SW480 (cell line): ENCODE data around the gene ABCF3.

Experiments
- DNase-seq: peaks from one replicate; pipeline ENCODE4 v3.0.0-alpha.2; 2016; ENCODE audit warnings: low spot score

Gene ABCF3

DNA sequence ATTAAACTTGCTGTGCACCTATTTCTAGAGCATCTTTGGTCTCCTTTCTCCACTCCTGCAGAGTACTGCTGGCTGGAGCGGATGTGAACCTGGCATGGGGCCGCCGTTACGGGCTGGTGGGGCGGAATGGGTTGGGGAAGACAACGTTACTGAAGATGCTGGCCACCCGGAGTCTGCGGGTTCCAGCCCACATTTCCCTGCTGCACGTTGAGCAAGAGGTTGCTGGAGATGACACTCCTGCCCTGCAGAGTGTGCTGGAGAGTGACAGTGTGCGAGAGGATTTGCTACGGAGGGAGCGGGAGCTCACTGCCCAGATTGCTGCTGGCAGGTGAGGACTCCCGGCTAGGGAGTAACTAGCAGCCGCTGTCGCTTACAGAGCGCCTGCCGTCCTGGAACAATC, 2.1 kb downstream of the ABCF3 start:
- DNase-seq: no peak

DNA sequence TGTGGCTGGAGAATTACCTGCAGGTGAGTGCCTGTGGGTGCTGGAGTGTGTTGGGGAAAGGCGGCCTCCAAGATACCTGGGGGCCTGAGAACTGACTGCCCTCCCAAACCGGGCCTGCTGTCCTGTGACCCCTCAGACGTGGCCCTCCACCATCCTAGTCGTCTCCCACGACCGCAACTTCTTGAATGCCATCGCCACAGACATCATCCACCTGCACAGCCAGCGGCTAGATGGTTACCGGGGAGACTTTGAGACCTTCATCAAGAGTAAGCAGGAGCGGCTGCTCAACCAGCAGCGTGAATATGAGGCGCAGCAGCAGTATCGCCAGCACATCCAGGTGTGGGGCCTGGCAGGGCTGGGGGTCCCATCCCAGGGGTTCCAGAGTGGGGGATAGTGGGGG, 3.4 kb downstream of the ABCF3 start:
- no peak for DNase-seq

DNA sequence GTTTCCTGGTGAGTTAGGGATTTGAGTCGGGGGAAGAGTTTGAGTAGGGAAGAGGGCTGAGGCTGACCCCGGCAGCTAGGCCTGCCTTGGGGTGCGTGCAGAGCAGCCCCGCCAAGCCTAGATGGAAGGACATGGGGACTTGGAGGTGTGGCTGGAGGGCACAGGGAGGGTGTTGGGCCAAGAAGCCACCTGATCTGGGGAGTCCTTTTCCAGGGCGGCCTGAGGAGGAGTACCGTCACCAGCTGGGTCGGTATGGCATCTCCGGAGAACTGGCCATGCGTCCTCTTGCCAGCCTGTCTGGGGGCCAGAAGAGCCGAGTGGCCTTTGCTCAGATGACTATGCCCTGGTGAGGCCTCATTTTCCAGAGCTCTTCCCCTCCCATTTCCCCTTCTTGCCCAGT, 6.9 kb downstream of the ABCF3 start:
- no peak for DNase-seq

DNA sequence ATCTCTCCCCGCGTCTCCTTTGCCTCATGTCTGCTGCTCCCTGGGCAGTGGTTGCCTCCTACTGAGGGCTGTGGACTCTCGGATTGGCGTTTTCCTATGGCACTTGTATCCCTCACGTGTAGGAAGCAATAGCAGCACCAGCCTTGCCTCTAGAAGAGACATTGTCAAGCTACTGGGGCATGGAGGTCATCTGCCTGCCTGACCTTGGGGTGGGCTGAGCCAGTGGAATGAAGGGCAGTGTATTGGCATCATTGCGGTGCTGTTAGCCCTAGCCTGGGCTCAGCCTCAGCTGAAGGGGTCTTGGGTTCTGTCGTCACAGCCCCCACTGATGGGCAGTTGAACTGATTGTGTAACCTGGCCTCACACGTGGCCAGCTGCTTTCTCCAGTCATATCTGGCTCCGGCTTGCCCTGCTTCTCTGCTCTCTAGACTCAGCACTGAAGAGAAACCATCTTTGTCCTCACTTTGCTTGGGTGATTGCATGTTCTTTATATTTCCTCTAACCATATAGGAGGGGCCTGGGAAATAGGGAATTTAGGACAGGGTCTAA, 8.1 kb downstream of the ABCF3 start:
- no peak for DNase-seq

DNA sequence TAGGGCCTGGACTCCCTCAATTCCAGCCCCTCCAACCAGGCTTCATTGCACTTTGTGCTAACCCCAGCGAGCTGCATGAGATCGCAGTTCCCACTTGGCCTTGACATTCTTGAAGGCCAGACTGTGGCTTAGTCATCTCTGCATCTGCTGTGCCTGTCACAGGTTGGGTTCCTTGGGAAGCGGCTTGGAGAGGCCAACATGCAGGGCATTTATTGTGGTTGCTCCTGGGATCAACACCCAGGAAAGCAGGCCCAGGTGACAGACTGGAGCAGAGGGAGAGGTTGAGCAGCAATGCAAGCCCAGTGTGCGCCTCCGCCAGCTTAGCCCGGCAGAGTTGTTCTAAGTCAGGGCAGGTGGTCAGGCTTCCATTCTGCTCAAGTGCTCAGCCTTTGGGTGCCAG, 10.5 kb downstream of the ABCF3 start:
- DNase-seq: no peak

DNA sequence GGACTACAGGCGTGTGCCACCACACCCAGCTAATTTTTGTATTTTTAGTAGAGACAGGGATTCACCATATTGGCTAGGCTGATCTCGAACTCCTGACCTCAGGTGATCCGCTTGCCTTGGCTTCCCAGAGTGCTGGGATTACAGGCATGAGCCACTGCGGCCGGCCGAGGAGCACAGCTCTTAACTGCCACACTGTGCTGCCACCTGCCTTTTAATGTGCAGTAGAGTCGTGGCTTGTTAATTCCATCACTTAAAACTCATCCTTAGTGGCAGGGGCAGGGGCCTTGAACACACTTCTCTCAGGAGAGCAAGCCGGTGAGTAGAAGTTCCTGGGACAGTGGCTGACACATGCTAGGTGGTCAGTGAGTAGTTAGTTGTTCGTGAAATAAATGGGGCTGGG, 12.5 kb downstream of the ABCF3 start:
- DNase-seq: no peak

DNA sequence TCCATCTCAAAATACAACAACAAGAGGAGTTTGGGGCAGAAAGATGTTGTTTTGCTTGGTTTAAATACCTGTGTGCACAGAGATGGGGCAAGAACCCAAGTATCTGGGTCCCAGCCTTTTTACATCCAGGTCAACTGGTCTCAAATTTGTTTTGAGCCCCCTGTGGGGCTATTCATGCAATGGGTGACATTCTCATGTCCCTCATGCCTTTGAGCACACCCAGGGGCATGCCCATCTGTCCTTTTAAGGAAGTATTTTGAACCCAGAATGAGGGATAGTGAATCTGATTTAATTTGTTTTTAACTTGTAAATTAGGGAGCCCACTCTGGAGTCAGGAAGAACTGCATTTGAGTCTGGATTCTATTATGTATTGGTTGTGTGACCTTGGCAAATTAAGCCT, 14.8 kb downstream of the ABCF3 start:
- no peak for DNase-seq

DNA sequence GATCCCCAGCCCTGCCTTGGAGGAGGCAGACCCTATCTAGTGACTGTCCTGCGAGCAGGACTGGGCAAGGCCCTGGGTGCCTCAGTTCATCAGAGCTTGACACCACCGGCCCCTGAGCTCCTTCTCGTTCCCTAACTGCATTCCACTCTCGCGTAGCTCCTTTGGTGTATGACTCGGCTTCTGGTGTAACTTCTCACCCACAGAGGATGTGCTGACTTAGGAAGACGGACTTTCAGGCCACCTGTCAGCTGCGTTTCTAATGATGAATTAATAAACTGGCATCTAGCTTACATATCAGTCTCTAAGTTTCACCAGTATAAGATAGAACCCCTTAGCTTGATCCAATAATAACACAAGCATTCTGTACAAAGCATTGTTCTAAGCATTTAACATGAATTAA, 17.5 kb downstream of the ABCF3 start:
- no peak for DNase-seq

DNA sequence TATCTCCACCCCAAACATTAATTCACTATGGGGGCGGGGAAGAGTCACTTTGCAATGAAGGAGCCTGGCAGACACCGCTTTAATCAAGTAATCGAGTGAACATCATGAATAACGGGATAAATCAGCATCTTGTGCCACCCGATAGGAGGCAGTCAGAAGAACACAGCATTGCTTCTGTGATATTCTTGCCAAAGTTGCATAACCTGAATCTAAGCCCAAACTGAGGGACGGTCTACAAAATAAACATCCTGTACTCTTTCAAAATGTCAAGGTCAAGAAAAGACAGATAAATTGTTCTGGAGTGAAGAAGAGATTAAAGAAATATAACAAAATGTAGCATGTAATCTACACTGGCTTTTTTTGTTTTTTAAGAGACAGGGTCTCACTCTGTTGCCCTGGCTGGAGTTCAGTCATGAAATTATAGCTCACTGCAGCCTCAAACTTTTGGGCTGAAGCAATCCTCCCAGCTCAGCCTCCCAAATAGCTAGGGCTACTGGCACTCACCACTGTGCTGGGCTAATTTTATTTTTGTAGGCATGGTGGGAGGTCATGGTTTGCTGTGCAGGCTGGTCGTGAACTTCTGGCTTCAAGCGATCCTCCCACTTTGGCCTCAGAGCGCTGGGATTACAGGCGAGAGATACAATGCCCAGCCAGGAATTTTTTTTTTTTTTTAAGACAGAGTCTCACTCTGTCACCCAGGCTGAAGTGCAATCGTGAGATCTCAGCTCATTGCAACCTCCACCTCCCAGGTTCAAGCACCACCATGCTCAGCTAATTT, 23.3 kb downstream of the ABCF3 start:
- DNase-seq: no peak

DNA sequence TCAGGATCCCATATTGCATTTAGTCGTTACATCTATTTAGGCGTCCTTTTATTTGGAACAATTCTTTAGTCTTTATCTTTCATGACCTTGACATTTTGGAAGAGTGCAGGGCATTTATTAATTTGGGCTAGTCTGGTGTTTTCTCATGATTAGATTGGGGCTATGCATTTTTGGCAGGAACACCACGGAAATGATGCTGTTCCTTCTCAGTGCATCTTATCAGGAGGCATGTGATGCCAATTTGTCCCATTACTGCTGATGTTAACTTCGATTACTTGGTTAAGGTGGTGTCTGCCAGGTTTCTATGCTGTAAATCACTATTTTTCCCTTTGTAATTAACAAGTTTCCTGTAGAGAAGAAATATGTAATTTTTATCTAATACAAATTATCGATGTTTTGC, 25.3 kb downstream of the ABCF3 start:
- DNase-seq: no peak

DNA sequence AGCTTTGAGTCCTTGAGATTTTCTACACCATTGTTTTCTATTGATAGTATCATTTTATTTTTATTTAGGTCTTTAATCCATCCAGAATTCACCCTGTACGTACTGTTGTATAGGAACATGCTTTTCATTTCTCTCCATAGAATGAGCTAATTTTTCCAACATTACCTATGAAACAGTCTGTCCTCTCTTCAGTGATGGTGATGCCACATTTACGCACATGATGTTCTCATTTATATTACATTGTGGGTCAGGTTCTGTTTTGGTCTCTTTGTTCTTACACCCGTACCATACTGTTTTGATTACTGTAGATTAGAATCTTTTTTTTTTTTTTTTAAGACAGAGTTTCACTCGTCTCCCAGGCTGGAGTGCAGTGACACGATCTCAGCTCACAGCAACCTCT, 25.7 kb downstream of the ABCF3 start:
- no peak for DNase-seq

DNA sequence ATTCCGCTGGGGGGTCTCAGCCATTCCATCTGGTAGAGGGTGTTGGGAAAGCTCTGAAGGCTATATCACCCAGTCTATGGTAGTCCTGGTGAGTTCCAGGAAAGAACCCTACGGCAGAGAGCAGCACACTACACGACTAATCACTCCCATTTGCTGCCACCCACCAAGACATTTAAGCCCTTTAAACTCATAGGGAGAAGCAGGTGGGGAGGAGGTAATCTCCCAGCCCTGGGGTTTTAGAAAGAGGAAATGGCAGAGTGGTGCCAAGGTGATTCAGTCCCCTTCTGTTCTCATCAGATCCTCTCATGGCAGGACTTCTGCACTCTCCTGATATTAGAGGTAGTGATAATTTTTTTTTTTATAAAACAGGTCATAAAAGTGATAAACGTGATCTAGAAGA, 32.8 kb downstream of the ABCF3 start:
- DNase-seq: no peak

DNA sequence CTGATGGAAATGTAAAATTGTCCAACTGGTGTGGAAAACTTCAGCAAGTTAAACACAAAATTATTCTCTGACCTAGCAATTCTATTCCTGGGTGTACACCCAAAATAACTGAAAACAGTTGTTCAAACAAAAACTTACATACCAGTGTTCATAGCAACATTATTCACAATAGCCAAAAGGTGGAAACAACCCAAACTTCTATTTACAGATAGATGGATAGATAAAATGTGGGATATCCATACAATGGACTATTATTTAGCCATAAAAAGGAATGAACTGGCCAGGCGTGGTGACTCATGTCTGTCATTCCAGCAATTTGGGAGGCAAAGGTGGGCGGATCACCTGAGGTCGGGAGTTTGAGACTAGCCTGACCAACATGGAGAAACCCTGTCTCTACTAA, 36.5 kb downstream of the ABCF3 start:
- DNase-seq: no peak

DNA sequence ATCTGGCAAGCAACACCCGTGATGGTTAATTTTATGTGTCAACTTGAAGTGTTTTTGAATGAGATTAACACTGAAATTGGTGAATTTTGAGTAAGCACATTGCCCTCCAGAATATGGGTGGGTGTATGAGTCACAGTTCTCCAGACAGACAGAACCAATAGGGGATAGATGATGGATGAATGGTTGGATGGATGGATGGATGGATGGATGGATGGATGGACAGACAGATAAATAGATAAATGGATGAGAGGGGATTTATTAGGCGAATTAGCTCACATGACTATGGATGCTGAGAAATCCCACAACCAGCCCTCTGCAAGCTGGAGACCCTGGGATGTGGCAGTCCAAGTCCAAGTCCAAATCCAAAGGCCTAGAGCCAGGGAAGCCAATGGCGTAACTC, 37.9 kb downstream of the ABCF3 start:
- DNase-seq: no peak

DNA sequence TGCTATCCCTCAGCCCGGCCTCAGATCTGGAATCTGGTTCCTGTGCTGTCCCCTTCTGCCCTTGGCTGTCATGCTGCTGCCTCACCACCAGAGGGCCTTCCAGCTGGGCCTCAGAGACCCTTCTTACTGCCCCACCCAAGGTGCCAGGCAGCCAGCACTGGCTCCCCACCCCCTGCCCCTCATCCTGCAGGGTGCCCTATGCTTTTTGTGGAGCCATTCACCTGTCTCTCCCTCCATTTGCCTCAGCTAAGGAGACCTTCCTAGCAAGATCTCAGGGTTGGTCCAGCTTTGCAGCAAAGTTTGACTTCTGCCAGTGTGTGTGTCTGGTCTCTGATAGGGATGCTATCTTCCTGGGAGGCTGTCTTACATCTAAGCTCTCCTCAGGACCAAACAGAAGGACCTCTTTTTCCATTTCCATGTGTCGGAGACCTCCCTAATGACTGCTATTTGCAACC, 41.5 kb downstream of the ABCF3 start:
- peak; percentile 66 for DNase-seq

DNA sequence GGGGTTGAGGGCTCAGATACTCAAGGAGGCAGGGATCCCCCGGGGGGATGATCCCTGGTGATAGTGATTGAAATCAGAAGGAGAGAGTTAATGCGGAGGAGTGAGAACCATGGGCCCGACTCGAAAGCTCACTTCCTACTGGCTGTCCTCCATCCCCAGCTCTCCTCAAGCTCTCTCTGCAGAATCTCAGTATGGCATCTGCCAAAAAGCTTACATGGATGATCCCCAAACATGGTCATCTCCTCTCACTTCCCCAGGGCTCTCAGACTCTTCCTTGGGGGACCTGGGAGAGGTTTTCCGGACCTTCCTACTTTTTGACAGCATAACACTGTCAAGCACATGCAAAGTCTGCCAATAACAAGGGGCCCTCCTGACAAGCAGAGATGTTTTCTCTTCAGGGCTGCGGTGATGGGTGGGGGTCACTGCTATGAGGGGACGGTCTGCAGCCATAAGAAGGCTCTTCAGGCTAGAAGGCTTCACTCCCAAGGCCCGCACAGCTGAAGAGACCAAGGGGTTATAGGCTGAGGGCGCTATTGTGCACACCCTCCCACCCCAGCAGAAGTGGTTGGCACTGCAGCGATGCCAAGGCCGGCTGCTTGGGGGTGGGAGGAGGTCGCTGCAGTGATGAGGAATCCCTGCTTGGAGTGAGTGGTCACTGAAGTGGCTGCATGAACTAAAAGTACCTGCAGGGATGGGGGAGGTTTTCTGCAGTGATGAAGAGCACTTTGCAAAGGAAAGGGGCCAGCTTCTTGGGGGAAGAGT, 42.6 kb downstream of the ABCF3 start:
- DNase-seq: no peak

DNA sequence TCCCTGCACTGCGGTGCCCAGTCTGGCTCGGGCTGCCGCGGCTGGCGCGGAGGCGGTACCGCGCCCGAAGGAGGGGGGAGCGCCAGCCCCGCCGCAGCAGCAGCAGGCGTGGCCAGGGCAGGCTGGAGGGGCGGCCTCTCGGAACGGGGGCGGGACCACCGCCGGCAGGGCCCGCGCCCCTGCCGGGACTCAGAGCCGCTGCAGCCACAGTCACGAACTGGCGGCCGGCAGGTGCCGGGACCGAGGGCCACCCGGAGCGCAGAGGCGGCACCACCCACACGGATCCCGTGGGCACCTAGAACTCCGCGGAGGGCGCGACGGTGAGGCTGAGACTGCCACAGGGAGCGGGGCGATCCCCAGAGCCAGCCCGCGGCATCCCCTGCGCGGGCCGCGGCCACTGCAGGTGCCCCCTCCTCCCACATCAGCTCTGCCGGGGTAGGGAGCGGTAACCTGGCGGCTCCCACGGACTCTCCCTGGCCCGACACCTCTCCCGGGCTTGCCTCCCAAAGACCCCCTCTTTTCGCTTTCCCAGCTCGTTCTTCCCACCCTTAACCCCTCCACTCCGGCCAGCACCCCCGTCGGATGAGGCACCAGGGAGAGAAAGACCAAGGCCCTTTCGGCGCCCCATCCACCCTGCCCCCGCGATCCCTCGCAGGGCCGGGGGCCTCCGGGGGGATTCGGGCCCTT, 43.5 kb downstream of the ABCF3 start, which contains the start of gene VWA5B2:
VWA5B2 (plus strand) TSS at position 192 of the 687 bp plus-strand sequence. CDS start 944 bp downstream, outside the sequence.
- peak; percentile 81 for DNase-seq

DNA sequence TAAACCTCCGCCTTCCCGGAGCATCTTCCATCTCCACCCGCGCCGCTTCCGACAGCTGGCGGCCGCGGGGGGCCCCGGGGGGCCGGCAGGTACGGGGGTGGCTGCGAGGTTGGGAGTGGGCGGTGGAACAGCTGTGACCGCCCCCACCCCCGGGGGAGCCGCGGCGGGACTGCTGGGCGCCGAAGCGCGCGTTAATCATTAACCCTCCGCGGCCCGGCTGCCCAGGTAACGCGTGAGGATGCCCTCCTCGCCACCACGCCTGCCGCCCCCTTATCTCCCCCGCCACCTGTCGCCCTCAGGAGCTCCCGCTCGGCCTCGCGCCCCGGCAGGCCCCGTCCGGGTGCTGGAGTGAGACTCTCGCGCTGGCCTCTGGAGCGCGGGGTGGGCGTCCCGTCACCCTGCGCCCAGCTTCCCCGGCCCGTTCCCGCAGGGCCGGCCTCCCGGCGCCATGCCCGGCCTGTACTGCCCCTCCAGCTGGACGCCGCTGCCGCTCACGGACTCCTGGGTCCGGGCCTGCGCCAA, 44.1 kb downstream of the ABCF3 start:
- DNase-seq: peak; percentile 33

DNA sequence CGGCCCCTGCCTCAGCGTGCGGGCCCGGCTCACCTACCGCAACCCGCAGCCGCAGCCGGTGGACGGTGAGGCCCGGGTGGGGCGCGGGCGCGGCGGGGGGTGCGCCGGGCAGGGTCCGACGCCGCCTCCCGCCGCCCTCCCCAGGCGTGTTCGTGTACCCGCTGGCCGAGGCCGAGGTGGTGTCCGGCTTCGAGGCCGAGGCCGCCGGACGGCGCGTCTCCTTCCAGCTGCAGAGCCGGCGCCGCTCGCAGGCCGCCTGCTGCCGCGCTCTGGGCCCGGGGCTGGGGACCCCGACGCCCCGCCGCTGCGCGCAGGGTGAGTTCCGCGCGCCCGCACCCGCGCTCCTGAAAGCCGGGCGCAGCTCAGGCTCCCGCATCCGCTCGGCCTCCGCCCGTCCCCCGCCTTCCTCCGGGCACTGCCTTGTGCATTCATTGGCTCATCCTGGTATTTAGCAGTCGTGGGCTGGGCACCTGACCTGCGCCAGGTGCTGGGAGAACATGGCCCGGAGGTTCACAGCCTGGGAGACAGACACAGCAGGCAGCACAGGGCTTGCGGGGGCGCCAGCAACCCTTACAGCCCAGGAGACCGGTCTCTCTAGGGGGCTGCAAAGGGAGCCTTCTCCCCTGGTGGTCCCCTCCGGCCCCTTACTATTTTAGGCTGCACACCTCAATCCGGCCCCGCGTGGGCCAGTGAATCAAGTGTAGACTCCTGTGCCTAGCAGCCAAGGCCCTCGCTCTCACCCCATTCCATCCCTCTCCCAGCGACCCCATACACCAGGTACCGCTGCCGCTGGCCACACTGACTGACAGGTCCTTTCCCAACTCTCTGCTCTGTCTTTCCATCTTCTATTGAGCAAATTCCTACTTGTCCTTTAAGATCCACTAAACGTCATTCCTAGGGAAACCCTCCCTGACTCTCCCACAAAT, 44.9 kb downstream of the ABCF3 start:
- DNase-seq: peak; percentile 77

DNA sequence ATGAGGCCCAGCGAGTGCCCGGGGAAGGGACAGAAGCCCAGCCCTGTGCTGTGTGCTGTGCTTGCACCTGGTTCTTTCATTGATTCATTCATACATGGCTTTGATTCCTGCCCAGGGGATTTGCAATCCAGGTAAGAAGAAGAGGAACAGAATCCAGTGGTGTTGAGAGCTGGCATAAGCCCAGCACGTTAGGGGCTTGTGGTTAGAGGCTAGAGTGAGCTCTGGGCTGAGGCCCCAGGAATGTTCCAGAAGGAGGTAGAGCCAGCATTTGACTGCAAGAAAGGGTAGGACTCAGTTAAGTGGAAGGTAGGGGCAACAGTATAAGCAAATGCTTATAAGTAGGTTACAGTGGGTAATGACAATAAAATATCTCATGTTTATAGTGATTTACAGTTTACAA, 45.7 kb downstream of the ABCF3 start:
- DNase-seq: no peak
